ENCODE data around the gene GCGR.

The GCGR gene

DNA sequence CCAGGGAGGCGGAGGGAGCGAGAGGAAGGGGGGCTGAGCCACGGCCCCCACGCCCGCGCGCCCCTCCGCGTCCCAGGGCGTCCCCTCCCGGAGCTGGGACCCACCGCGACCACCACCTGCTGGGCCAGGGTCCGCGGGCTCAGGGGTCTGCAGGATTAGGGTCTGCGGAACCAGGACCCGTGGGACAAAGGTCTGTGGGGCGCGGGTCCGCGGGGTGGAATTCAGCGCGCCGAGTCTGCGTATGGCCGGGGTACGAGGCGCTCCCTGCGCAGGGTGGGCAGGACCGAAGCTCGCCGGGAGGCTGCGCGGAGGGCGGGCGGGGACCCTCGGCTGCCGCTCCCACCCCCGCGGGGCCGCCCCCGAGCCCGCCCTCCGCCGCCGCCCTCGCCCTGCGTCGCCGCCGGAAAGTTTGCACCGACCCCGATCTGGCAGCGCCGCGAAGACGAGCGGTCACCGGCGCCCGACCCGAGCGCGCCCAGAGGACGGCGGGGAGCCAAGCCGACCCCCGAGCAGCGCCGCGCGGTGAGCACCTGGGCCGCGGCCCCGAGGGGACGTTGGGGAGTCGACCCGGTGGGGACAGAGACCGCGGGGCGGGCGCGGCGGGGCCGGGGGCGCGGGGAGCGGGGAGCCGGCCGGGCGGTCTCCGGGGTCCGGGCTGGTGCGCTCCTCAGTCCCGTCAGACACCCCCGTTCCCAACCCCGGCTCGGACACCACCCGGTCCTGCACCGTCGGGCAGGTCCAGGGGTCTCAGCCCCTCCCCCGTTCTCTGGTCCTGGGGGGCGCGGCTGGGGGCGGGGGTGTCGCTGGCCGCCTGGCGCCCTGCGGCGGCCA, at the start of gene GCGR:
TSS of gene GCGR (plus strand) at position 423 of the 831 bp plus-strand sequence. CDS start 4,869 bp downstream, outside the sequence.
- DNase-seq: no peak

GRCh38 chr17:81792675-81793615, 11.0 kb upstream of the GCGR start:
- no peak for DNase-seq

DNA sequence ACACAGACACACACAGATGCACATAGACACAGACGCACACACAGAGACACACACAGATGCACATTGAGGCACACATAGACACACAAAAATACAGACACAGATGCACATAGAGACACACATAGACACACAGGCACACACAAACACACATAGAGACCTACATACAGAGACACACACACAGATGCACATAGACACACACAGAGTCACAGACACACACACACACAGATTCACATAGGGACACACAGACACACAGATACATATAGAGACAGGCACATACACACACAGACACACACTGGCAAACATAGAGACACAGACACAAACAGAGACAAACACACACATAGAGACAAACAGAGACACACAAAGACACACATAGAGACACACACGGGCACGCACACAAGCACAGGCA, 9.9 kb upstream of the GCGR start:
- DNase-seq: no peak

DNA sequence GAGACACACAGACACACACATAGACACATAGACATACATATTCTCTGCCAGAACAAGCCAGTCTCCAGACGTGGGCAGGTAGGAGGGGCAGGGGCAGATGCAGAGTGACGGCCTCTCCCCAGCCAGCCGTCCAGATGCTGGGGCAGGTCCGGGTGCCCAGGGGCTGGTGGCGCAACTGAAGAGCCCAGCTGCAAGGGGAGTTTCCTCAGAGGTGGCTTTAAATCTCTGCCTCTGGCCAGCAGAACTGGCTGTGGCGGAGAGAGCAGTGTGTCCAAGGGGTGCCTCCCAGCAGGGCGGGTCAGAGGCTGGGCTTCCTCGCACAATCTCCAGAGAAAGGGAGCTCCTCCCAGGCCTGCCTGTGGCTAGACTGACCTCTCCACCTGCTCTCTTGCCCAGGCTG, 9.4 kb upstream of the GCGR start:
- DNase-seq: no peak

DNA sequence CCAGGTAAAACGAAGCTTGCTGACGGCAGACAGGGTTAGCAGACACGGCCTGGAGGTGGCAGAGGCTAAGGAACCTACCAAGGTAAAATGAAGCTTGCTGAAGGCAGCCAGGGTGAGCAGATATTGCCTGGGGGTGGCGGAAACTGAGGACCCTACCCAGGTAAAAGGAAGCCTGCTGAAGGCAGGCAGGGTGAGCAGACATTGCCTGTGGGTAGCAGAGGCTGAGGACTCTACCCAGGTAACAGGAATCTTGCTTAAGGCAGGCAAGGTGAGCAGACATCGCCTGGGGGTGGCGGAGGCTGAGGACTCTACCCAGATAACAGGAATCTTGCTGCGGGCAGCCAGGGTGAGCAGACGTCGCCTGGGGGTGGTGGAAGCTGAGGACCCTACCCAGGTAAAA, 2.6 kb upstream of the GCGR start:
- no peak for DNase-seq

DNA sequence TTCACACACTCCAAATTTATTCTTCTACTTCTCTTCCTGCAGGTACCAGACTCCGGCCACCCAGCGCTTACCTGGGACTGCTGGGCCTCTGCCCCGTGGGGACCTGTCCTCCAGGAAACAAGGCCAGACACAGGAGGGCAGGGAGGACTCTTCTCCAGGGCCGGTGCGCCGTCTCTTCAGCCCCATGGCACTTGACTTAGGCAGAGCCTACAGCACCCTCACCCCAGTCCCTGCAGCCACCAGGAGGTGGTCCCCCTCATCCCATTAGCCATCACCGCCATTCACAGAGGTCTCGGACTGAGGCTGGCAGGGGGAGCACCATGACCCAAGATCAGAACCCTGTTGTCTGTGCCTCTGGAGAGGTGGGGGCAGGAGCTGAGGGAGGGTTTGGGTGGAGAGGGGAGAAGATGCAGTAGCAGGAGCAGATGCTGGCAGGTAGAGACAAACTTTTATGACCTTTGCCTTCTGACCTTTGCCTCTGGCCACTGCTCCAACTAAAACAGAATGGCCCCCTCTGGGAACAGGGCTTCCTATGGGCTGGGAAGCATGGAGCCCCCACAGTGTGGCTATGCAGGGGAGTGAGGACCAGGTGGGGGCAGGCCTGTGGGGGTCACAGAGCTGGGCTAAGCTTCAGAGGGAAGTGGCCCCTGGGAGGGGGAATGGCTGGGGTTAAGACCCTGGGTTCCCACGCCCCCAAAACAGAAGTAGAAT, 1.7 kb upstream of the GCGR start:
- DNase-seq: no peak

- no peak for DNase-seq
Observed at GRCh38 chr17:81802856-81803643, 900 bp upstream of the GCGR start.

DNA sequence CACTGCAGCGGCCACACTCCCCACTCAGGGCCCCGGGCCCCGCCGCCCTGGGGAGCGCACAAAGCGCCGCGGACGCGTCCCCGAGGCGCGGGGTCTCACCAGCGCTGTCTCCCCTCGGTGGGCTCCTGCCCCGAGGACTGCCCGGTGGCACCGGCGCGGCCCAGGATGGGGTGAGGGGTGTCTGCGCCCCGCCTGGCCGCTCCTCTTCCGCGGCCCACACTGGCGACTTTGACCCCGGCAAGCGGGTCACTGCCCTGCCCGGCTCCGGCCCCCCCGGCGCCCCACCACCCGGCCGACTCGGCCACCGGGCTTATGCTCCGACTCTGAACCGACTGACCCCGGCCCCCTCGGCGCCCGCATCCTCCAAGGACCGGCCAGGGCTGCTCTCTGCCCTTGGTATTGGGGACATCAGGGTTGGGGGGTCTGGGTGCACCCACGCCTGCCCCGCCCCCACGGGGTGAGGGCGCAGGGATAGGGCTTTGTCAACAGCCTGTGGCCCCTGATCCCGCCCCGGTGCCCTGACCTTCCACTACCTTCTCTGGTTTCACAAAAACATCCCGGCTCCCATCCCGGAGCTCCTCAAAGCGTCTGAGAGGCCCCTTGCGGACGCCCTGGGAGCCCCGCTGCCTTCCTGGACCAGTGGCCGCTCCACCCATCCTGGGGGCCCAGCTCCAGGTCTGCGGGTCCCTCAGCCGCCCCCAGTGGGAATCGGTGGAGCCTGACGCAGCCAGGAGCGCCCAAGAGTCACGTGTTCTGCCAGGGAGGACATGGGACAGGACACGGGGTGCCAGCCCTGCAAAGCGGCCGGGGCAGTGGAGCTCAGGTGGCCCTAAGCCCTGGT, 829 bp downstream of the GCGR start:
- DNase-seq: no peak

DNA sequence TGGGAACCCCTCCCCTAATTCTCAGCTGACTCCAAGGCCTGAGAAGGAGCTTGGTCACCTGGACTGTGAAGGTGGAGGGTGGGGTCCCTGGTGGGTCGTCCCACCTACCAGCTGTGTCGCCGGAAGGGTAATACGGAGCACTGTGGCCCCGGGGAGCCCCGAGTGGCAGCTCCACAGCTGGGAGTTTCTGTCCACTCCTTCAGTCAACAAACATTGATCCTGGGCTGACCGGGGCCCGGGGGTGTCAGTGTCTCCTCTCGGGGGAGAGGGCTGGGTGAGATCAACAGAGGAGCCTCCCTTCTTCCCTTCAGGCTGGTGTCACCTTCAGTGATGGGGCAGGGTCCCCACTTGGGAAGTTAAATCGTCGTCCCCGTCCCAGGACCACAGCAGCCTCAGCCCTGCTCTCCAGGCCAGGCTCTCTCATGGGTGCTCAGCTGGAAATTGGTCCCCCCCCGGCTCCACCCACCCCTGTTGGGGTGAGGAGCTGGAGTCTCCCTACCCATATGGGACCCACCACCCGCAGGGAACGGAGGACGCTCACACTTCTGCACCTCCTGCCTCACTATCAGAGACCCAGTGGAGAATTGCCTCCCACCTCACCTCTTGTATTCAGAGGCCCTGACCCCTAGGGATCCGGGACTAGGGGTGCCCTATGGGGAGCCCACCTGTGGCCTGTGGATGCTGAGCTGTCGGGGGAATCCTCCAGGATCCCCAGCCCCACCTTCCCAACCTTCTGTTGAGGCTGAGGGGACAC, 1.9 kb downstream of the GCGR start:
- DNase-seq: no peak

- DNase-seq: no peak
Observed at GRCh38 chr17:81806461-81807209, 2.7 kb downstream of the GCGR start.

DNA sequence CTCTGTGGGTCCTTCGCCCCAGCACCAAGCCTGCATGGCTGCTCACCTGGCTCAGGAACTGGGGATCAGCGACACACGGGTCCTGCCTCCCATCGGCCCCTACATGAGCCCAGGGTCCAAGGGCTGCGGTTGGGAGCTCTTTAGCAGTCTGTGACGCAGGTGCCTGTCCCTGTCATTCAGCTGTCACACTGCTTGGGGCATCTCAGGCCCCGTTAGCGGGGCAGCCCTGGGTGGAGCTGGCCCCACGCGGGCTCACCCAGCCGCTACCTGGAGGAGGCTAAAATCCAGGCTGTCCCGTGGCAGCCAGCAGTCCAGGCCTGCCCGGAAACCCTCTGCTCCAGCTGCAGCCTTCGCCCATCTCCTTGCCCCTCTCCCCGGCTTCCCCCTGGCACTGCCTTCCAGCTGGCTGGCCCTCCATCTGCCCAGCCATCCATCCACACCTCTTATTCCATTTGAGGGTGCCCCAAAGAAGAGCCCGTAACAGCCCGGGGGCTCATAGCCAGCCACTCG, 3.3 kb downstream of the GCGR start:
- no peak for DNase-seq

GRCh38 chr17:81807839-81808238, 3.9 kb downstream of the GCGR start:
- no peak for DNase-seq

DNA sequence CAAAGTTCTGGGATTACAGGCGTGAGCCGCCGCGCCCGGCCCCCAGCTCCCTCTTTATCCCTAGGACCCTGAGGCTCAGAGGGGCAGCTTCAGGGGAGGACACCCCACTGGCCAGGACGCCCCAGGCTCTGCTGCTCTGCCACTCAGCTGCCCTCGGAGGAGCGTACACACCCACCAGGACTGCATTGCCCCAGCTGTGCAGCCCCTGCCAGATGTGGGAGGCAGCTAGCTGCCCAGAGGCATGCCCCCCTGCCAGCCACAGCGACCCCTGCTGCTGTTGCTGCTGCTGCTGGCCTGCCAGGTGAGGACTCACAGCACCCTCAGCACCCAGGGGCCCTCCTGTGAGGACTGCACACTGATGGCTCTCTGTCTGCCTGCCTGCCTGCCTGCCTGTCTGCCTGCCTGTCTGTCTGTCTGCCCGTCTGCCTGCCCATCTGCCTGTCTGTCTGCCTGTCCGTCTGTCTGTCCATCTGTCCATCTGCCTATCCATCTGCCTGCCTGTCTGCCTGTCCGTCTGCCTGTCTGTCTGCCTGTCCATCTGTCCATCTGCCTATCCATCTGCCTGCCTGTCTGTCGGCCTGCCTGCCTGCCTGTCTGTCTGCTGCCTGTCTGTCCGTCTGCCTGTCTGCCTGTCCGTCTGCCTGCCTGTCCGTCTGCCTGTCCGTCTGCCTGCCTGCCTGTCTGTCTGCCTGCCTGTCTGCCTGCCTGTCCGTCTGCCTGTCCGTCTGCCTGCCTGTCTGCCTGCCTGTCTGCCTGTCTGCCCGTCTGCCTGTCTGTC, 5.0 kb downstream of the GCGR start:
- peak; percentile 22 for DNase-seq

GRCh38 chr17:81809556-81809998, 5.6 kb downstream of the GCGR start:
- no peak for DNase-seq

DNA sequence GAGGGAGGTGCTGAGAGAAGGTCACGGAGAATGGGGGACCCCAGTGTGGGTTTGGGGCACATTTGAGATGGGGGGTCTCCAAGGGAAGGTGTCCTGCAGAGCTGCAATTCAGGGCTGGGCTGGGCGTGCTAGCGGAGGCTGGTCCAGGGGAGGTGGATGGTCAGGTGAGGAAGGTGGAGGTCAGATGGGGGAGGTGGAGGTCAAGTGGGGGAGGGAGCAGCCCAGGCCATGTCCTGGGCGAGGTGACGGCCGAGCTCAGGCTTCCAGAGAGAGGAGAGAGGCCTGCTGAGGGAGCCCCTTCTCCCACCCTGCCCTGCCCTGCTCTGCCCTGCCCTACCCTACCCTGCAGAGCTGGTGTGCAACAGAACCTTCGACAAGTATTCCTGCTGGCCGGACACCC, 6.5 kb downstream of the GCGR start:
- no peak for DNase-seq

DNA sequence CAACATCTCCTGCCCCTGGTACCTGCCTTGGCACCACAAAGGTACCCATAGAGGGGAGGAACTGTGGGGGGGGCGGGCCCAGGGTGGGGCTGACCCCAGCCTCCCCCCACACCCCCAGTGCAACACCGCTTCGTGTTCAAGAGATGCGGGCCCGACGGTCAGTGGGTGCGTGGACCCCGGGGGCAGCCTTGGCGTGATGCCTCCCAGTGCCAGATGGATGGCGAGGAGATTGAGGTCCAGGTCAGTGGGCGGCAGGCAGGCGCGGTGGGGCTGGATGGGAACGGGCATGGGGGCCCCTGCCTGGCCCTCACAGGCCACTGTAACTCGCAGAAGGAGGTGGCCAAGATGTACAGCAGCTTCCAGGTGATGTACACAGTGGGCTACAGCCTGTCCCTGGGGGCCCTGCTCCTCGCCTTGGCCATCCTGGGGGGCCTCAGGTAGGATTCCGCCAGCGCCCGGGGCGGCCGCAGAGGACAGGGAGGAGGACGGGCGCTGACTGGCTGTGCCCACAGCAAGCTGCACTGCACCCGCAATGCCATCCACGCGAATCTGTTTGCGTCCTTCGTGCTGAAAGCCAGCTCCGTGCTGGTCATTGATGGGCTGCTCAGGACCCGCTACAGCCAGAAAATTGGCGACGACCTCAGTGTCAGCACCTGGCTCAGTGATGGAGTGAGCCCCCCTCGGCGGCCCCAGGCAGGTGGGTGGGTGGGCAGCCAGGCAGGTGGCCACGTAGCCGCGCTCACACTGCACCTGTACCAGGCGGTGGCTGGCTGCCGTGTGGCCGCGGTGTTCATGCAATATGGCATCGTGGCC, 7.1 kb downstream of the GCGR start:
- DNase-seq: no peak

DNA sequence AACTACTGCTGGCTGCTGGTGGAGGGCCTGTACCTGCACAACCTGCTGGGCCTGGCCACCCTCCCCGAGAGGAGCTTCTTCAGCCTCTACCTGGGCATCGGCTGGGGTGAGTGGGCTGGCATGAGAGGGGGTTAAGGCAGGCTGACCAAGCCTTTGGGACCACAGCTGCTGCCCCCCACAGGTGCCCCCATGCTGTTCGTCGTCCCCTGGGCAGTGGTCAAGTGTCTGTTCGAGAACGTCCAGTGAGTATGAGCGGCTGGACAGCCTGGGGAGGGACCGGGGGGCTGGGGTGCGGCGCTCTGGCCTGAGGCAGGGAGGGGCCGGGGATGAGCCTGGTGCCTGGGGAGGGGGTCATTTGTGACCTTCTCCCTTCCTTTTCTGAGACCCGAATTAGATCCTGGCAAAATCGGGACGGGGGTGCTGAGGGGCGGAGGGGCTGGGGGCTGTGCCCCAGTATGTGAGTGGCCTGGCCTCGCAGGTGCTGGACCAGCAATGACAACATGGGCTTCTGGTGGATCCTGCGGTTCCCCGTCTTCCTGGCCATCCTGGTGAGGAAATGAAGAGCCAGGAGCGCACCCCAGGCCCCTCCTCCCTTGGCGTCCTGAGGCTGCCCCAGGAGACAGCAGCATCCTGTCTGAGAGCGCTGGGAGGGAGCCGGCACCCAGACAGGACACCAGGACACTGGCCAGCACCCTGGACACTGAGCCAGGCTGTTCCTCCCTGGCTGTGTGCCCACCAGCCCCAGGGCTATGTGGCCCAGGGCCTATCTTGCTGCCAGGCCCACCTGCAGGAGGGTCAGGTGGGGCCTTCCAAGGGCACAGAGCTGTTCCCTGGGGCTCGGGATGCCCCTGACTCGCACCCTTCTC, 8.0 kb downstream of the GCGR start:
- DNase-seq: no peak

Measured in COR-L47 (cell line).